K562 (cell line): ENCODE results near the gene CYS1. TPM values are rescaled to one million over a fixed set of nuclear protein-coding genes. Genes with fewer than 3 reads are reported as not detected.

Source experiments
- HDAC1 ChIP-seq, 2 experiments: fragments of 450-650 bp; IDR thresholded peaks; 2 replicates each; pipeline ENCODE4 v1.6.1; 2016 to 2017; ENCODE audit warnings: inconsistent platforms in 1 of 2, mild to moderate bottlenecking in 1 of 2, moderate library complexity in 1 of 2
- HNRNPLL ChIP-seq: fragments of 200-400 bp; formaldehyde crosslinking; IDR thresholded peaks from 2 replicates; pipeline ENCODE4 v1.6.1; 2017; ENCODE audit warnings: low read length, low read depth, mild to moderate bottlenecking; ENCODE audit not compliant: poor library complexity, severe bottlenecking
- KAT8 ChIP-seq: fragments of 450-650 bp; IDR thresholded peaks from 2 replicates; pipeline ENCODE4 v1.6.1; 2016; ENCODE audit warnings: low read depth, mild to moderate bottlenecking
- MBD1 ChIP-seq: fragments of 250-450 bp; sonication (Bioruptor Pico); IDR thresholded peaks from 2 replicates; pipeline ENCODE4 v1.8.0; 2022; ENCODE audit warnings: inconsistent platforms
- NFYB ChIP-seq: IDR thresholded peaks from 2 replicates; pipeline ENCODE4 v1.6.1; 2011; ENCODE audit warnings: mild to moderate bottlenecking, moderate library complexity; ENCODE audit not compliant: insufficient read length; ENCODE audit errors: extremely low read depth
- SMAD1 ChIP-seq: fragments of 150-350 bp; IDR thresholded peaks from 2 replicates; pipeline ENCODE4 v1.6.1; 2014; ENCODE audit warnings: low read length, low read depth; ENCODE audit not compliant: partially characterized antibody
- SMARCA4 ChIP-seq: fragments of 450-650 bp; IDR thresholded peaks from 2 replicates; pipeline ENCODE4 v1.6.1; 2016
- STAT6 ChIP-seq: sonication (generic); formaldehyde crosslinking; IDR thresholded peaks from 2 replicates; pipeline ENCODE4 v1.8.1; 2023; ENCODE audit warnings: mild to moderate bottlenecking, missing genetic modification reagents
- TCF7L2 ChIP-seq: fragments of 150-350 bp; IDR thresholded peaks from 2 replicates; pipeline ENCODE4 v1.6.1; 2016; ENCODE audit warnings: low read depth, mild to moderate bottlenecking, low read length, moderate library complexity
- TSHZ1 ChIP-seq: fragments of 250-450 bp; sonication (Bioruptor Pico); IDR thresholded peaks from 2 replicates; pipeline ENCODE4 v1.4.0; 2020; ENCODE audit warnings: mild to moderate bottlenecking, moderate library complexity
- ZNF280A ChIP-seq: fragments of 450-650 bp; IDR thresholded peaks from 2 replicates; pipeline ENCODE4 v1.6.1; 2018; ENCODE audit warnings: mild to moderate bottlenecking, low read depth; ENCODE audit not compliant: partially characterized antibody
- ZNF316 ChIP-seq: fragments of 450-650 bp; IDR thresholded peaks from 2 replicates; pipeline ENCODE4 v1.6.1; 2016
- polyA plus RNA-seq, 8 experiments: library from polyadenylated mRNA; depleted of rRNA in 4 of 8; stranded (reverse) in 5 of 8; unstranded in 3 of 8; fragments of >200 nt; fragmentation: Nextera tagmentation in 2 of 8; fragmentation: Illumina TruSeq in 1 of 8; extraction: Ambion mirVana in 2 of 8; extraction: Trizol in 1 of 8; gene quantifications; 2 replicates each; pipeline versions ENCODE4 v1.2.1 to v1.2.3, GENCODE V29; 2011 to 2014; ENCODE audit warnings: inconsistent platforms in 1 of 8, missing spikeins in 1 of 8
- total RNA-seq, 7 experiments: library from RNA; depleted of rRNA in 6 of 7; stranded (reverse); fragments of >200 nt in 6 of 7; fragmentation: Illumina TruSeq in 2 of 7; extraction: Trizol in 2 of 7; gene quantifications; 2 replicates each; pipeline versions ENCODE4 v1.2.1 to v1.2.3, GENCODE V29; 2011 to 2021; ENCODE audit warnings: low replicate concordance in 1 of 7
- TF ChIP-seq, protein P1 (sequence below): fragments of 250-450 bp; sonication (Bioruptor Pico); IDR thresholded peaks from 2 replicates; pipeline ENCODE4 v1.5.0; 2021
- TF ChIP-seq, protein P2 (sequence below): sonication (generic); formaldehyde crosslinking; IDR thresholded peaks from 2 replicates; pipeline ENCODE4 v1.8.1; 2023; ENCODE audit warnings: mild to moderate bottlenecking, missing genetic modification reagents, moderate library complexity

Gene CYS1
- total and polyA plus RNA-seq, 9 of the 15 experiments (the other 6 are each of a cell fraction or from before 2014, with no cell fraction given), result 0.11 to 0.13 TPM; not detected in 7

DNA sequence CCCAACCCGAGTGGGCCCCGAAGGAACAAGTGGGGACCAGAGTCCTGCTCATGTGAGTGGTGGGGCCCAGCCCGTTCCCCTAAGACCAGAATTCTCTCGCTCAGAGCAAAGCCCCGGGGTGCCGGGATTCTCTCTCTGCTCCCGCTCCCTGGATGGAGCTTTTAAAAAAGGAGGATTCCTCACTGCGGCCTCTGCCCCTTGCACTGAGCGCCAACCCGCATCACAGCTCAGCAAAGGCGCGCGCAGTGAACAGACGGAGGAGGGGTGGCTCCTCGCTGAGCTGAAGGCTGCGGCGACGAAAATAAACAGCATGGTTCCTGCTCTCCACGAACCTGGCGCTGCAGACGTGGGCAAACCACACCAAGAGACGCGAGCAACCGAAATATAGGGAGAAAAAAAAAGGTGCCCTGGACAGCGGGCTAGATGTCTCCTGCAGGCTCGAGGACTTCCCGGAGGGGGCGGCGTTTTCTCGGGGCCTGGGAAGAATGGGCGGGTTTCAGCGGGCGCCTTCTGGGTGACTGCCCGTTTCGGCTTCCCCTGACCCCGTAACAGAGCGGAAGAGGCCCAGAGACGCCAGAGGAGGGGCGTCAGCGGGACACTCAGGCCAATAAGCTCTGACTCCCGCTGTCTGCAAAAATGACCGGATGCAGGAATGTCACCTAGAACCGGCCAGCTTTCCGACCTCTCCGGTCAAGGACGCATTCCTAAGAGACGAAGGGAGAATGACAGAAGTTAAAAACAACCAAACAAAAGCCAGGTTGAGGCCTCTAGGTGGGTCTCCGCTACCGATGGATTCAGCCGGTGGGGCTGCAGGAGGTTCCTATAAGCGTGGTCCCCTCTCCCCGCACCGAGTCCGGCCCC is 37.7 kb downstream of the CYS1 start (continued):
- TF ChIP-seq ZNF280A (no peak), KAT8 (no peak), ZNF316 (no peak), TSHZ1 (CRISPR knock-in tag) (peak; percentile 34; the same call in 1 of the 2 replicates), NFYB (no peak), HNRNPLL (no peak), SMARCA4 (no peak), HDAC1 (IDR thresholded peaks at IDR 0.05) (no peak), STAT6 (CRISPR knock-in tag) (no peak), MBD1 (CRISPR knock-in tag) (0 out of 2 replicates have a peak, but pooled peaks have one; percentile 52), SMAD1 (no peak), TCF7L2 (no peak)
- TF ChIP-seq, protein P1, sequence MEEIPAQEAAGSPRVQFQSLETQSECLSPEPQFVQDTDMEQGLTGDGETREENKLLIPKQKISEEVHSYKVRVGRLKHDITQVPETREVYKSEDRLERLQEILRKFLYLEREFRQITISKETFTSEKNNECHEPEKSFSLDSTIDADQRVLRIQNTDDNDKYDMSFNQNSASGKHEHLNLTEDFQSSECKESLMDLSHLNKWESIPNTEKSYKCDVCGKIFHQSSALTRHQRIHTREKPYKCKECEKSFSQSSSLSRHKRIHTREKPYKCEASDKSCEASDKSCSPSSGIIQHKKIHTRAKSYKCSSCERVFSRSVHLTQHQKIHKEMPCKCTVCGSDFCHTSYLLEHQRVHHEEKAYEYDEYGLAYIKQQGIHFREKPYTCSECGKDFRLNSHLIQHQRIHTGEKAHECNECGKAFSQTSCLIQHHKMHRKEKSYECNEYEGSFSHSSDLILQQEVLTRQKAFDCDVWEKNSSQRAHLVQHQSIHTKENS (CRISPR knock-in tag), result no peak
- TF ChIP-seq, protein P2, sequence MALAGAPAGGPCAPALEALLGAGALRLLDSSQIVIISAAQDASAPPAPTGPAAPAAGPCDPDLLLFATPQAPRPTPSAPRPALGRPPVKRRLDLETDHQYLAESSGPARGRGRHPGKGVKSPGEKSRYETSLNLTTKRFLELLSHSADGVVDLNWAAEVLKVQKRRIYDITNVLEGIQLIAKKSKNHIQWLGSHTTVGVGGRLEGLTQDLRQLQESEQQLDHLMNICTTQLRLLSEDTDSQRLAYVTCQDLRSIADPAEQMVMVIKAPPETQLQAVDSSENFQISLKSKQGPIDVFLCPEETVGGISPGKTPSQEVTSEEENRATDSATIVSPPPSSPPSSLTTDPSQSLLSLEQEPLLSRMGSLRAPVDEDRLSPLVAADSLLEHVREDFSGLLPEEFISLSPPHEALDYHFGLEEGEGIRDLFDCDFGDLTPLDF, result no peak
